ENCODE results near the gene DLGAP4.

GRCh38 chr20:36350439-36350838, 44.3 kb downstream of the DLGAP4 start:
- TF ChIP-seq POLR2A (conservative IDR thresholded peaks at IDR 0.05) (no peak), ZNF740 (CRISPR knock-in tag; IDR thresholded peaks at IDR 0.05) (no peak), ZNF740 (tag; IDR thresholded peaks at IDR 0.05) (no peak)

All from K562 (cell line).